SU-DHL-6 (cell line): ENCODE results near the gene SYCP2L.
"Not testable (repeated sequence)": the region's sequence is repeated elsewhere in the genome, so short reads cannot be mapped to it uniquely, and the experiment has no call there.

ENCODE experiments used
- H2AFZ ChIP-seq: fragments of 200-600 bp; sonication (generic); 2 replicates; pipeline ENCODE4 v1.6.1; 2014; ENCODE audit warnings: low read depth, mild to moderate bottlenecking, moderate library complexity, mixed read lengths, antibody characterized with exemption, low read length; ENCODE audit not compliant: severe bottlenecking
- H3F3A ChIP-seq: fragments of 200-600 bp; shearing (Covaris generic); 2 replicates; pipeline ENCODE4 v1.6.0; 2016; ENCODE audit warnings: antibody characterized with exemption, mild to moderate bottlenecking; ENCODE audit not compliant: insufficient read depth
- H3K27ac ChIP-seq: fragments of 200-600 bp; sonication (generic); 2 replicates; pipeline ENCODE4 v1.5.1; 2016; ENCODE audit warnings: low read depth, mild to moderate bottlenecking, low read length, moderate library complexity, mixed read lengths
- H3K27me3 ChIP-seq: fragments of 200-600 bp; sonication (generic), shearing (Covaris generic); 2 replicates; pipeline ENCODE4 v1.6.0; 2014; ENCODE audit warnings: mild to moderate bottlenecking, low read length
- H3K36me3 ChIP-seq: fragments of 200-600 bp; sonication (generic); 2 replicates; pipeline ENCODE4 v1.6.1; 2014; ENCODE audit warnings: mild to moderate bottlenecking, low read length, mixed read lengths
- H3K4me2 ChIP-seq: fragments of 300-600, 200-600 bp; shearing (Covaris generic), sonication (generic); 2 replicates; pipeline ENCODE4 v1.6.0; 2014; ENCODE audit warnings: low read length, low read depth, mild to moderate bottlenecking; ENCODE audit not compliant: poor library complexity, severe bottlenecking
- H3K4me3 ChIP-seq: fragments of 200-600 bp; sonication (generic); 2 replicates; pipeline ENCODE4 v1.5.1; 2014; ENCODE audit warnings: antibody characterized with exemption, low read length, mild to moderate bottlenecking, mixed read lengths; ENCODE audit not compliant: insufficient read depth, poor library complexity, severe bottlenecking
- H3K79me2 ChIP-seq: fragments of 200-600 bp; sonication (generic); 2 replicates; pipeline ENCODE4 v1.6.1; 2014; ENCODE audit warnings: mild to moderate bottlenecking, low read length, moderate library complexity; ENCODE audit not compliant: insufficient read depth
- H3K9ac ChIP-seq: fragments of 200-600 bp; sonication (generic); 2 replicates; pipeline ENCODE4 v1.7.0; 2014; ENCODE audit warnings: mild to moderate bottlenecking, low read length
- H3K9me2 ChIP-seq: fragments of 200-600 bp; sonication (generic); replicated peaks from 2 replicates; pipeline ENCODE4 v1.6.1; 2014; ENCODE audit warnings: low read length; ENCODE audit not compliant: insufficient read depth
- H3K9me3 ChIP-seq: fragments of 200-600 bp; sonication (generic); 2 replicates; pipeline ENCODE4 v1.6.1; 2014; ENCODE audit warnings: low read length, mixed read lengths; ENCODE audit not compliant: insufficient read depth
- H4K20me1 ChIP-seq: fragments of 200-600 bp; sonication (generic); 2 replicates; pipeline ENCODE4 v1.6.1; 2014; ENCODE audit warnings: low read depth, mild to moderate bottlenecking, antibody characterized with exemption, low read length, moderate library complexity, mixed read lengths
- CTCF ChIP-seq: fragments of 200-600 bp; sonication (generic); IDR thresholded peaks from one replicate; pipeline ENCODE4 v1.5.1; 2017; ENCODE audit warnings: antibody characterized with exemption, mild to moderate bottlenecking, low read length, moderate library complexity; ENCODE audit not compliant: insufficient read depth, poor library complexity, severe bottlenecking
- EZH2phosphoT487 ChIP-seq: fragments of 200-600 bp; sonication (generic), shearing (Covaris generic); conservative IDR thresholded peaks from 2 replicates; pipeline ENCODE4 v1.6.1; 2018; ENCODE audit warnings: mild to moderate bottlenecking, antibody characterized with exemption, low read length, moderate library complexity, mixed read lengths

SYCP2L gene

GRCh38 chr6:10977231-10977968 is 90.5 kb downstream of the SYCP2L start:
- Histone ChIP-seq H3K4me3 (no peak overlapping the region), H3F3A (no peaks in the 10 kb centered on the region), H3K4me2 (no peak overlapping the region), H3K9me2 (no peaks in the 10 kb centered on the region), H3K27me3 (no peaks in the 10 kb centered on the region), H2AFZ (no peak overlapping the region), H3K9me3 (no peaks in the 10 kb centered on the region), H3K27ac (no peak overlapping the region), H4K20me1 (no peaks in the 10 kb centered on the region), H3K9ac (no peak overlapping the region), H3K36me3 (no peaks in the 10 kb centered on the region), H3K79me2 (no peaks in the 10 kb centered on the region)
- no peak for TF ChIP-seq EZH2phosphoT487
- TF ChIP-seq CTCF: no peak

- H3K27ac ChIP-seq: no peak overlapping the region
- no peak overlapping the region for H3K4me2 ChIP-seq
- H3K79me2 ChIP-seq: no peaks in the 10 kb centered on the region
- H3K27me3 ChIP-seq: no peaks in the 10 kb centered on the region
- TF ChIP-seq EZH2phosphoT487: no peak
- TF ChIP-seq CTCF: no peak
- H2AFZ ChIP-seq: no peak overlapping the region
- no peaks in the 10 kb centered on the region for H4K20me1 ChIP-seq
- no peaks in the 10 kb centered on the region for H3K9me2 ChIP-seq
- H3K36me3 ChIP-seq: no peaks in the 10 kb centered on the region
- H3K9ac ChIP-seq: no peak overlapping the region
- H3F3A ChIP-seq: no peaks in the 10 kb centered on the region
- H3K4me3 ChIP-seq: no peak overlapping the region
- H3K9me3 ChIP-seq: no peaks in the 10 kb centered on the region
Observed at GRCh38 chr6:10979603-10980002, 92.8 kb downstream of the SYCP2L start.

GRCh38 chr6:10981409-10981808 is 94.6 kb downstream of the SYCP2L start:
- Histone ChIP-seq H3K9me2 (no peaks in the 10 kb centered on the region), H3K27ac (no peak overlapping the region), H3K9me3 (no peaks in the 10 kb centered on the region), H4K20me1 (no peaks in the 10 kb centered on the region), H3K4me2 (no peak overlapping the region), H3K27me3 (no peaks in the 10 kb centered on the region), H3K4me3 (no peak overlapping the region), H3F3A (no peaks in the 10 kb centered on the region), H3K9ac (no peak overlapping the region), H3K36me3 (no peaks in the 10 kb centered on the region), H2AFZ (no peak overlapping the region), H3K79me2 (no peaks in the 10 kb centered on the region)
- no peak for TF ChIP-seq EZH2phosphoT487
- TF ChIP-seq CTCF: no peak

- not testable (repeated sequence) for H3K9ac ChIP-seq, H3K79me2 ChIP-seq, H3K4me3 ChIP-seq, H3K4me2 ChIP-seq, H3K9me3 ChIP-seq, H3K36me3 ChIP-seq, H4K20me1 ChIP-seq, H3K27me3 ChIP-seq, H2AFZ ChIP-seq, H3K27ac ChIP-seq, H3K9me2 ChIP-seq, H3F3A ChIP-seq
Observed at GRCh38 chr6:10984959-10985358, 98.1 kb downstream of the SYCP2L start.
